Spleen (tissue), 7 donors: ENCODE results near the gene GIGYF2.

Experiments used
- CTCF ChIP-seq, 11 experiments: fragments of 200-600 bp in 7 of 11; fragments of 450-650 bp in 4 of 11; sonication (generic) in 4 of 11; IDR thresholded peaks in 8 of 11; conservative IDR thresholded peaks in 3 of 11; 1 replicate in 7 of 11; 2 replicates in 4 of 11; pipeline versions ENCODE4 v1.4.0 to v1.8.0; 2016 to 2021; ENCODE audit warnings: antibody characterized with exemption in 11 of 11, inconsistent platforms in 4 of 11, mild to moderate bottlenecking in 1 of 11
- POLR2A ChIP-seq, 3 donors: fragments of 450-650 bp; IDR thresholded peaks; one replicate each; pipeline ENCODE4 v1.5.1; 2017; ENCODE audit warnings: antibody characterized with exemption in 3 of 3, mild to moderate bottlenecking in 1 of 3
- donor health status: DM: no; HTN: no; CAD: no; lungs with moderate emphysema.
- donor health status: DM: no; HTN: no; CAD: no.
- donor health status: DM: no; HTN: no; CAD: no.

- TF ChIP-seq CTCF (IDR thresholded peaks at IDR 0.05 in 8 of 11, conservative IDR thresholded peaks at IDR 0.05 in 3 of 11), result no peak
- TF ChIP-seq POLR2A (IDR thresholded peaks at IDR 0.05), result no peak
Observed at GRCh38 chr2:232884001-232884421, 186.9 kb downstream of the GIGYF2 start.
